PC-3 (cell line): Measurements from ENCODE around the gene RFX7. TPM values are rescaled to one million over a fixed set of nuclear protein-coding genes. Genes with fewer than 3 reads are reported as not detected.

Experiments used
- ATAC-seq: fragments of 200-7000 bp; cut with Tn5 transposase; 2 replicates; pipeline ENCODE4 v1.9.1; 2020; ENCODE audit warnings: mild to moderate bottlenecking, moderate library complexity
- BruUV-seq: library from RNA; stranded (reverse); fragments of 400-500 nt; replicated peaks from 2 replicates; lab custom pipeline; 2021; lab: Mats Ljungman, UMichigan
- CTCF ChIA-PET: fragments of 300-600 bp; sonication (Branson Sonifier 250); formaldehyde crosslinking; loops from one replicate; lab custom pipeline; 2022; ENCODE audit warnings: antibody characterized with exemption; lab: Charles Lee
- POLR2A ChIA-PET: fragments of 300-600 bp; sonication (Branson Sonifier 250); formaldehyde crosslinking; loops from one replicate; lab custom pipeline; 2022; ENCODE audit warnings: antibody characterized with exemption; ENCODE audit not compliant: unreplicated experiment; lab: Charles Lee
- DNase-seq: peaks from one replicate; pipeline ENCODE4 v3.0.0-alpha.2; 2015
- H2AFZ ChIP-seq: fragments of 300-600 bp; sonication (generic); 2 replicates; pipeline ENCODE4 v1.6.0; 2016; ENCODE audit warnings: antibody characterized with exemption, low read length
- H3F3A ChIP-seq: fragments of 300-600 bp; sonication (generic); one replicate; pipeline ENCODE4 v1.6.0; 2017; ENCODE audit warnings: antibody characterized with exemption, low read length, control low read depth, mild to moderate bottlenecking; ENCODE audit not compliant: unreplicated experiment
- H3K27ac ChIP-seq: fragments of 300-600 bp; sonication (generic); 2 replicates; pipeline ENCODE4 v1.5.1; 2016; ENCODE audit warnings: mild to moderate bottlenecking, low read length
- H3K27me3 ChIP-seq: fragments of 300-600 bp; sonication (generic); 2 replicates; pipeline ENCODE4 v1.6.1; 2016; ENCODE audit warnings: low read length, mixed read lengths
- H3K36me3 ChIP-seq: fragments of 300-600 bp; sonication (generic); 2 replicates; pipeline ENCODE4 v1.6.1; 2016; ENCODE audit warnings: low read depth, mixed run types, low read length, mixed read lengths
- H3K4me1 ChIP-seq: fragments of 300-600 bp; sonication (generic); 2 replicates; pipeline ENCODE4 v1.5.1; 2016; ENCODE audit warnings: low read length; ENCODE audit not compliant: insufficient read depth
- H3K4me2 ChIP-seq: fragments of 300-600 bp; sonication (generic); 2 replicates; pipeline ENCODE4 v1.6.0; 2016; ENCODE audit warnings: low read length
- H3K4me3 ChIP-seq: fragments of 300-600 bp; sonication (generic); 2 replicates; pipeline ENCODE4 v1.5.1; 2016; ENCODE audit warnings: mild to moderate bottlenecking, low read length, mixed read lengths
- H3K79me2 ChIP-seq: fragments of 300-600 bp; sonication (generic); 2 replicates; pipeline ENCODE4 v1.6.1; 2017; ENCODE audit warnings: low read length, mixed read lengths
- H3K9ac ChIP-seq: fragments of 300-600 bp; sonication (generic); 2 replicates; pipeline ENCODE4 v1.6.0; 2016; ENCODE audit warnings: mild to moderate bottlenecking, low read length
- H3K9me2 ChIP-seq: fragments of 300-600 bp; sonication (generic); replicated peaks from 2 replicates; pipeline ENCODE4 v1.6.1; 2016; ENCODE audit warnings: mixed run types, low read length, mixed read lengths
- H3K9me3 ChIP-seq: fragments of 300-600 bp; sonication (generic); 2 replicates; pipeline ENCODE4 v1.6.1; 2016; ENCODE audit warnings: low read length, mixed read lengths
- H4K20me1 ChIP-seq: fragments of 300-600 bp; sonication (generic); 2 replicates; pipeline ENCODE4 v1.6.1; 2016; ENCODE audit warnings: low read length, mixed read lengths
- CTCF ChIP-seq: fragments of 300-600 bp; sonication (generic); conservative IDR thresholded peaks from 2 replicates; pipeline ENCODE4 v1.5.1; 2017; ENCODE audit warnings: antibody characterized with exemption, low read depth, mild to moderate bottlenecking, low read length
- EZH2 ChIP-seq: fragments of 300-600 bp; sonication (generic); IDR thresholded peaks from one replicate; pipeline ENCODE4 v1.6.1; 2017; ENCODE audit warnings: antibody characterized with exemption, mild to moderate bottlenecking, low read length; ENCODE audit not compliant: unreplicated experiment
- EZH2phosphoT487 ChIP-seq: fragments of 300-600 bp; sonication (generic); IDR thresholded peaks from 2 replicates; pipeline ENCODE4 v1.6.1; 2018; ENCODE audit warnings: mild to moderate bottlenecking, antibody characterized with exemption, low read length, borderline replicate concordance
- intact Hi-C: fragments of 100-400 bp; cut with micrococcal nuclease; formaldehyde crosslinking; loops from 2 replicates; pipeline ENCODE4 v1.9.0; 2023
- total RNA-seq: library from RNA; depleted of rRNA; stranded (reverse); fragments of >200 nt; gene quantifications from 2 replicates; pipeline ENCODE4 v1.2.3, GENCODE V29; 2014; rRNA removed

RFX7 gene
- total RNA-seq, 1 experiment from 2014 or later, result 2.8 TPM

DNA sequence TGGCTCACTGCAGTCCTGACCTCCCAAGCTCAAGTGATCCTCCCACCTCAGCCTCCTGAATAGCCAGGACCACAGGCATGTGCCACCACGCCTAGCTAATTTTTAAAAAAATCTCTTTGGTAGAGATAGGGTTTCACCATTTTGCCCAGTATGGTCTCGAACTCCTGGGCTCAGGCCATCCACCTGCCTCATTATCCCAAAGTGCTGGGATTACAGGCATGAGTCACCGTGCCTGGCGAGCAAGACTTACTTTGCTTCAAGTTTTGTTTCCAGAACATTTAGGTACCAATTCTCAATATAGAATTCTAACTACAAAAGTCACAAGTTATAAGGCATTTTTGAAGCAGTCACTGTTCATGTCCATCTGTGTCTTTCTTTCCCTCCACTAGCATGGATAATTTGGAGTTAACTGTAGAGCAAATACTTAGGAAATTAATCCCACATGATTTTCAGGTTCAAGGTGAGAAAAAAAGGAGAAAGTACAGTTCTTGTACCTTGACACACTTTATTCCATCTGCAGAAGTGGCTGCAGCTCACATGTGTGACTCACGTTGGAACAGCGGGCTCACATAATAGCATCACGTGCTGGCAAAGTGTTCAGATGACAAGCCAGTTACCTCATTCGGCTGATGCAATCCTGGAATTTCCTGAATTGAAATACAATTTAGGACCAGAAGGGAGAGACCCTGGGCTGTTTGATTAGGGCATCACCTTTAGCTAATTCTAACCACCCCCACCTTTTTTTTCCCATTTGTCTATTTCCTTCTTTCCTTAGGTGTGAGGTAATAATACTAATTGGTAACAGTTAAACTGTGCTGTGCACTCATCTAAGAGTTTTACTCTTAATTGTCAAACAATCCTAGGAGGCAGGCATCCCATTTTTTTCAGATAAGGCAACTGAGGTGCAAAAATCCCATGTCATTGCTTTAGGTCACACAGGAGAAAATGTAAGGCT, 203.3 kb downstream of the RFX7 start:
- POLR2A ChIA-PET, result no interaction called here
- H3F3A ChIP-seq, result no peaks in the 10 kb centered on the region
- no peaks in the 10 kb centered on the region for H4K20me1 ChIP-seq
- H3K27ac ChIP-seq, result peak overlapping the region; percentile 36
- peak; percentile 63 for ATAC-seq
- H3K79me2 ChIP-seq, result no peaks in the 10 kb centered on the region
- no peaks in the 10 kb centered on the region for H3K36me3 ChIP-seq
- H3K9ac ChIP-seq, result no peak overlapping the region
- H3K4me3 ChIP-seq, result no peak overlapping the region
- TF ChIP-seq EZH2phosphoT487, result no peak
- BruUV-seq, result no TSS peak
- peaks cover 42% of the 10 kb centered on the region for H3K4me1 ChIP-seq
- no peaks in the 10 kb centered on the region for H3K9me3 ChIP-seq
- H3K4me2 ChIP-seq, result peak overlapping the region; percentile 24
- no peaks in the 10 kb centered on the region for H3K27me3 ChIP-seq
- no peak overlapping the region for H2AFZ ChIP-seq
- intact Hi-C loops, result no loop called here
- DNase-seq, result peak; percentile 85
- no peaks in the 10 kb centered on the region for H3K9me2 ChIP-seq
- CTCF ChIA-PET, result no interaction called here

DNA sequence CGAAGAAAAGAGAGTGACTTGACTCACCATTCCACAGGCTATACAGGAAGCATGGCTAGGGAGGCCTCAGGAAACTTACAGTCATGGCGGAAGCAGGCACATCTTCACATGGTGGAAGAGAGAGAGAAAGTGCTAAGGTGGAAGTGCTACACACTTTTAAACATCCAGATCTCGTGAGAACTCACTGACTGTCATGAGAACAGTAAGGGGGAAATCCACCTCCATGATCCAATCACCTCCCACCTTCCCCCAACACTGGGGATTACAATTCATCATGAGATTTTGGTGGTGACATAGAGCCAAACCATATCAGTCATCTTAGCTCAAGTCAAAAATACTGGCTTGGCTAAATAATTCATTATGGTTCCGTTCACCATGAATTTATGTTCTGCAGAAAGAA, 205.0 kb downstream of the RFX7 start:
- no peak for DNase-seq
- BruUV-seq, result no TSS peak
- no peak overlapping the region for H3K9ac ChIP-seq
- no peaks in the 10 kb centered on the region for H3K79me2 ChIP-seq
- H4K20me1 ChIP-seq, result no peaks in the 10 kb centered on the region
- H3K4me2 ChIP-seq, result no peak overlapping the region
- no peak overlapping the region for H2AFZ ChIP-seq
- peaks cover 31% of the 10 kb centered on the region for H3K4me1 ChIP-seq
- no peak for TF ChIP-seq EZH2
- TF ChIP-seq EZH2phosphoT487, result no peak
- no peak for TF ChIP-seq CTCF
- ChIA-PET CTCF (no interaction called here), POLR2A (no interaction called here)
- ATAC-seq, result no peak
- no peak overlapping the region for H3K27ac ChIP-seq
- no peaks in the 10 kb centered on the region for H3K9me3 ChIP-seq
- H3K36me3 ChIP-seq, result no peaks in the 10 kb centered on the region
- H3K4me3 ChIP-seq, result no peak overlapping the region
- no peaks in the 10 kb centered on the region for H3F3A ChIP-seq
- intact Hi-C loops, result no loop called here
- H3K9me2 ChIP-seq, result no peaks in the 10 kb centered on the region
- H3K27me3 ChIP-seq, result no peaks in the 10 kb centered on the region

DNA sequence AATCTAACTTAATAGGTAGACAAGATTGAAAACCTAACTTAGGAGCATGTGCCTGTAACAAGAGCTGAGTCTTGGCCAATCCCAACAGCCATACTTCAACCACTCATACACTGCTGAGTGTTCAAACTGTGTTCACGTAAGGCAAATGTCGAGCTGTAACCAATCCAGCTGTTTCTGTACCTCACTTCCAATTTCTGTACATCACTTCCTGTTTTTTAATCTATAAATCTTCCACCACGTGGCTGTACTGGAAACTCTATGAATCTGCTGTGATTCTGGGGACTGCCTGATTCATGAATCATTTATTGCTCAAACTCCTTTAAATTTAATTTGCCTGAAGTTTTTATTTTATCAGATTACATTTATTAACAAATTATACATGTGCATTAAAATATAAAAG, 205.7 kb downstream of the RFX7 start:
- DNase-seq (no peak), ATAC-seq (no peak)
- no peak overlapping the region for H2AFZ ChIP-seq
- H4K20me1 ChIP-seq, result no peaks in the 10 kb centered on the region
- TF ChIP-seq CTCF, result no peak
- TF ChIP-seq EZH2phosphoT487, result no peak
- TF ChIP-seq EZH2, result no peak
- H3K79me2 ChIP-seq, result no peaks in the 10 kb centered on the region
- H3K4me2 ChIP-seq, result no peak overlapping the region
- CTCF ChIA-PET, result no interaction called here
- peaks cover 29% of the 10 kb centered on the region for H3K4me1 ChIP-seq
- H3F3A ChIP-seq, result no peaks in the 10 kb centered on the region
- H3K9me2 ChIP-seq, result no peaks in the 10 kb centered on the region
- H3K27me3 ChIP-seq, result no peaks in the 10 kb centered on the region
- H3K9ac ChIP-seq, result no peak overlapping the region
- no peaks in the 10 kb centered on the region for H3K9me3 ChIP-seq
- H3K27ac ChIP-seq, result no peak overlapping the region
- POLR2A ChIA-PET, result no interaction called here
- H3K4me3 ChIP-seq, result no peak overlapping the region
- BruUV-seq, result no TSS peak
- intact Hi-C loops, result no loop called here
- H3K36me3 ChIP-seq, result no peaks in the 10 kb centered on the region

Other genes with a start within 250 kb of the RFX7 start
- 2.4 and 3.3 TPM in 2 replicates for gene TEX9, start 121.5 kb upstream of the RFX7 start, total RNA-seq
- 2.6 and 4.3 TPM in 2 replicates for gene MNS1, start 221.3 kb upstream of the RFX7 start, total RNA-seq